Measurements from ENCODE around the gene FGD3. TPM values are rescaled to one million over a fixed set of nuclear protein-coding genes. Genes with fewer than 3 reads are reported as not detected.

The FGD3 gene
- total and polyA plus RNA-seq, 4 donors: 5.8 to 17.2 (median 10.8) TPM

Other genes starting within 250 kb of the FGD3 start
- gene BICD2, start 182.7 kb upstream of the FGD3 start, total RNA-seq: 10 to 100 TPM; 32.3 to 34.9 TPM
- gene BICD2, start 182.7 kb upstream of the FGD3 start, polyA plus RNA-seq (ENCODE audit: insufficient read length in 2 of 2): 10 to 100 TPM; 33.4 to 38.0 TPM
- gene ZNF484, start 69.5 kb upstream of the FGD3 start, total RNA-seq: 10 to 100 TPM; 29.5 to 51.5 TPM
- 10 to 100 TPM in 1 of 2 donors, 1 to 10 TPM in 1; 8.7 to 10.1 TPM for gene ZNF484, start 69.5 kb upstream of the FGD3 start, polyA plus RNA-seq (ENCODE audit: insufficient read length in 2 of 2)
- gene SUSD3, start 111.2 kb downstream of the FGD3 start, total RNA-seq: 1 to 10 TPM; 4.3 to 6.3 TPM
- gene SUSD3, start 111.2 kb downstream of the FGD3 start, polyA plus RNA-seq (ENCODE audit: insufficient read length in 2 of 2): 1 to 10 TPM; 3.1 to 5.6 TPM
- gene CARD19, start 148.7 kb downstream of the FGD3 start, total RNA-seq: 10 to 100 TPM; 28.6 to 42.5 TPM
- 10 to 100 TPM; 64.3 to 75.3 TPM for gene CARD19, start 148.7 kb downstream of the FGD3 start, polyA plus RNA-seq (ENCODE audit: insufficient read length in 2 of 2)
- 10 to 100 TPM; 23.8 to 40.8 TPM for gene NINJ1, start 186.7 kb downstream of the FGD3 start, total RNA-seq
- gene NINJ1, start 186.7 kb downstream of the FGD3 start, polyA plus RNA-seq (ENCODE audit: insufficient read length in 2 of 2): 10 to 100 TPM; 54.2 to 60.4 TPM
- 10 to 100 TPM; 29.2 to 37.5 TPM for gene WNK2, start 236.6 kb downstream of the FGD3 start, total RNA-seq
- gene WNK2, start 236.6 kb downstream of the FGD3 start, polyA plus RNA-seq (ENCODE audit: insufficient read length in 2 of 2): 100 to 1,000 TPM; 101 to 124 TPM

Data from spinal cord (tissue), 4 donors.